ENCODE data around the gene UMAD1.
"Not testable (repeated sequence)": the region's sequence is repeated elsewhere in the genome, so short reads cannot be mapped to it uniquely, and the experiment has no call there.

Gene UMAD1

GRCh38 chr7:7819442-7820247 lies 179.1 kb downstream of the UMAD1 start:
- TF ChIP-seq CTCF (IDR thresholded peaks at IDR 0.05; ENCODE audit: extremely low read depth, missing control alignments), result no peak
- no peak for DNase-seq (ENCODE audit: low spot score)

- no peak for DNase-seq (ENCODE audit: low spot score)
- no peak for TF ChIP-seq CTCF (IDR thresholded peaks at IDR 0.05; ENCODE audit: extremely low read depth, missing control alignments)
Measured at GRCh38 chr7:7820409-7820808, 179.9 kb downstream of the UMAD1 start.

GRCh38 chr7:7820939-7821338 lies 180.4 kb downstream of the UMAD1 start:
- no peak for TF ChIP-seq CTCF (IDR thresholded peaks at IDR 0.05; ENCODE audit: extremely low read depth, missing control alignments)
- DNase-seq (ENCODE audit: low spot score), result no peak

GRCh38 chr7:7821517-7821916 lies 181.0 kb downstream of the UMAD1 start:
- DNase-seq (ENCODE audit: low spot score), result no peak

GRCh38 chr7:7825294-7825693 lies 184.7 kb downstream of the UMAD1 start:
- DNase-seq (ENCODE audit: low spot score), result not testable (repeated sequence)

More at GRCh38 chr7:7821517-7821916, 181.0 kb downstream of the UMAD1 start:
- TF ChIP-seq CTCF (IDR thresholded peaks at IDR 0.05; ENCODE audit: extremely low read depth, missing control alignments), result no peak

- no peak for TF ChIP-seq CTCF (IDR thresholded peaks at IDR 0.05; ENCODE audit: extremely low read depth, missing control alignments)
- no peak for DNase-seq (ENCODE audit: low spot score)
Measured at GRCh38 chr7:7829667-7830066, 189.1 kb downstream of the UMAD1 start.

- TF ChIP-seq CTCF (IDR thresholded peaks at IDR 0.05; ENCODE audit: extremely low read depth, missing control alignments), result no peak
- no peak for DNase-seq (ENCODE audit: low spot score)
Measured at GRCh38 chr7:7830122-7830878, 189.7 kb downstream of the UMAD1 start.
